SK-N-SH (cell line): ENCODE results near the gene PCDH1.

Experiments used
- EP300 ChIP-seq, 2 experiments: IDR thresholded peaks; 2 replicates each; pipeline versions ENCODE4 v1.4.0 to v1.6.1; 2012; ENCODE audit warnings: borderline replicate concordance in 1 of 2, low read depth in 1 of 2, low read length in 1 of 2
- JUND ChIP-seq: IDR thresholded peaks from 2 replicates; pipeline ENCODE4 v1.4.0; 2012
- PBX3 ChIP-seq: IDR thresholded peaks from 2 replicates; pipeline ENCODE4; 2012
- POLR2AphosphoS5 ChIP-seq: IDR thresholded peaks from 2 replicates; pipeline ENCODE4 v1.6.1; 2012; ENCODE audit warnings: low read depth, low read length
- YY1 ChIP-seq: IDR thresholded peaks from 2 replicates; pipeline ENCODE4 v1.4.0; 2012; ENCODE audit warnings: low read depth, mild to moderate bottlenecking
- TF ChIP-seq, protein P1 (sequence below): fragments of 200-600 bp; sonication (generic); IDR thresholded peaks from 2 replicates; pipeline ENCODE4 v1.6.1; 2017; ENCODE audit warnings: antibody characterized with exemption, mild to moderate bottlenecking, moderate library complexity
- TF ChIP-seq, protein P2 (sequence below): IDR thresholded peaks from 2 replicates; pipeline ENCODE4 v1.6.1; 2012; ENCODE audit warnings: mild to moderate bottlenecking, low read depth, low read length, moderate library complexity

- TF ChIP-seq, protein P1, sequence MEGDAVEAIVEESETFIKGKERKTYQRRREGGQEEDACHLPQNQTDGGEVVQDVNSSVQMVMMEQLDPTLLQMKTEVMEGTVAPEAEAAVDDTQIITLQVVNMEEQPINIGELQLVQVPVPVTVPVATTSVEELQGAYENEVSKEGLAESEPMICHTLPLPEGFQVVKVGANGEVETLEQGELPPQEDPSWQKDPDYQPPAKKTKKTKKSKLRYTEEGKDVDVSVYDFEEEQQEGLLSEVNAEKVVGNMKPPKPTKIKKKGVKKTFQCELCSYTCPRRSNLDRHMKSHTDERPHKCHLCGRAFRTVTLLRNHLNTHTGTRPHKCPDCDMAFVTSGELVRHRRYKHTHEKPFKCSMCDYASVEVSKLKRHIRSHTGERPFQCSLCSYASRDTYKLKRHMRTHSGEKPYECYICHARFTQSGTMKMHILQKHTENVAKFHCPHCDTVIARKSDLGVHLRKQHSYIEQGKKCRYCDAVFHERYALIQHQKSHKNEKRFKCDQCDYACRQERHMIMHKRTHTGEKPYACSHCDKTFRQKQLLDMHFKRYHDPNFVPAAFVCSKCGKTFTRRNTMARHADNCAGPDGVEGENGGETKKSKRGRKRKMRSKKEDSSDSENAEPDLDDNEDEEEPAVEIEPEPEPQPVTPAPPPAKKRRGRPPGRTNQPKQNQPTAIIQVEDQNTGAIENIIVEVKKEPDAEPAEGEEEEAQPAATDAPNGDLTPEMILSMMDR, result no peak
- TF ChIP-seq PBX3 (no peak), POLR2AphosphoS5 (no peak), YY1 (no peak), EP300 (IDR thresholded peaks at IDR 0.05; ENCODE audit: borderline replicate concordance in 1 of 2, low read depth in 1 of 2, low read length in 1 of 2) (no peak), JUND (no peak)
- TF ChIP-seq, protein P2, sequence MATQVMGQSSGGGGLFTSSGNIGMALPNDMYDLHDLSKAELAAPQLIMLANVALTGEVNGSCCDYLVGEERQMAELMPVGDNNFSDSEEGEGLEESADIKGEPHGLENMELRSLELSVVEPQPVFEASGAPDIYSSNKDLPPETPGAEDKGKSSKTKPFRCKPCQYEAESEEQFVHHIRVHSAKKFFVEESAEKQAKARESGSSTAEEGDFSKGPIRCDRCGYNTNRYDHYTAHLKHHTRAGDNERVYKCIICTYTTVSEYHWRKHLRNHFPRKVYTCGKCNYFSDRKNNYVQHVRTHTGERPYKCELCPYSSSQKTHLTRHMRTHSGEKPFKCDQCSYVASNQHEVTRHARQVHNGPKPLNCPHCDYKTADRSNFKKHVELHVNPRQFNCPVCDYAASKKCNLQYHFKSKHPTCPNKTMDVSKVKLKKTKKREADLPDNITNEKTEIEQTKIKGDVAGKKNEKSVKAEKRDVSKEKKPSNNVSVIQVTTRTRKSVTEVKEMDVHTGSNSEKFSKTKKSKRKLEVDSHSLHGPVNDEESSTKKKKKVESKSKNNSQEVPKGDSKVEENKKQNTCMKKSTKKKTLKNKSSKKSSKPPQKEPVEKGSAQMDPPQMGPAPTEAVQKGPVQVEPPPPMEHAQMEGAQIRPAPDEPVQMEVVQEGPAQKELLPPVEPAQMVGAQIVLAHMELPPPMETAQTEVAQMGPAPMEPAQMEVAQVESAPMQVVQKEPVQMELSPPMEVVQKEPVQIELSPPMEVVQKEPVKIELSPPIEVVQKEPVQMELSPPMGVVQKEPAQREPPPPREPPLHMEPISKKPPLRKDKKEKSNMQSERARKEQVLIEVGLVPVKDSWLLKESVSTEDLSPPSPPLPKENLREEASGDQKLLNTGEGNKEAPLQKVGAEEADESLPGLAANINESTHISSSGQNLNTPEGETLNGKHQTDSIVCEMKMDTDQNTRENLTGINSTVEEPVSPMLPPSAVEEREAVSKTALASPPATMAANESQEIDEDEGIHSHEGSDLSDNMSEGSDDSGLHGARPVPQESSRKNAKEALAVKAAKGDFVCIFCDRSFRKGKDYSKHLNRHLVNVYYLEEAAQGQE, result no peak
Observed at GRCh38 chr5:141835928-141836670, 42.1 kb downstream of the PCDH1 start.
